GM21447 (cell line): ENCODE measurements around the gene SETD1B.
"Not testable (repeated sequence)": the region's sequence is repeated elsewhere in the genome, so short reads cannot be mapped to it uniquely, and the experiment has no call there.

ENCODE experiments used
- ATAC-seq: cut with Tn5 transposase; IDR thresholded peaks from one replicate; pipeline ENCODE4 v1.9.1; 2021; ENCODE audit not compliant: unreplicated experiment

SETD1B gene

GRCh38 chr12:121803861-121804416, at the start of gene SETD1B:
TSS of gene SETD1B (plus strand) at chr12:121804009. CDS start at chr12:121804738, 729 bp downstream.
- ATAC-seq: no peak

- no peak for ATAC-seq
These were observed 49.0 kb upstream of the SETD1B start for GRCh38 chr12:121754836-121755235.

GRCh38 chr12:121755591-121755990, 48.2 kb upstream of the SETD1B start:
- ATAC-seq: no peak

- ATAC-seq: not testable (repeated sequence)
These were observed 45.3 kb upstream of the SETD1B start for GRCh38 chr12:121758536-121758935.

GRCh38 chr12:121762269-121762668, 41.5 kb upstream of the SETD1B start:
- no peak for ATAC-seq

- no peak for ATAC-seq
These were observed 39.0 kb upstream of the SETD1B start for GRCh38 chr12:121764808-121765207.

- ATAC-seq: no peak
These were observed 38.2 kb upstream of the SETD1B start for GRCh38 chr12:121765573-121765972.

GRCh38 chr12:121766290-121767039, 37.3 kb upstream of the SETD1B start:
- ATAC-seq: no peak

- no peak for ATAC-seq
These were observed 36.2 kb upstream of the SETD1B start for GRCh38 chr12:121767525-121768016.

GRCh38 chr12:121769297-121769830, 34.4 kb upstream of the SETD1B start:
- ATAC-seq: no peak

- ATAC-seq: no peak
These were observed 33.9 kb upstream of the SETD1B start for GRCh38 chr12:121769831-121770301.

- no peak for ATAC-seq
These were observed 33.4 kb upstream of the SETD1B start for GRCh38 chr12:121770388-121770787.

GRCh38 chr12:121770813-121771625, 32.8 kb upstream of the SETD1B start:
- ATAC-seq: no peak

- peak; percentile 79 for ATAC-seq
These were observed 30.6 kb upstream of the SETD1B start for GRCh38 chr12:121773011-121773777.

- no peak for ATAC-seq
These were observed 28.8 kb upstream of the SETD1B start for GRCh38 chr12:121774968-121775474.

GRCh38 chr12:121775501-121775900, 28.3 kb upstream of the SETD1B start:
- ATAC-seq: no peak

- ATAC-seq: peak; percentile 47
These were observed 27.4 kb upstream of the SETD1B start for GRCh38 chr12:121776190-121777098.

GRCh38 chr12:121778567-121779421, 25.0 kb upstream of the SETD1B start:
- no peak for ATAC-seq
